ENCODE measurements around the gene ADCY3. TPM values are rescaled to one million over a fixed set of nuclear protein-coding genes. Genes with fewer than 3 reads are reported as not detected.

The ADCY3 gene
- polyA plus RNA-seq, 1 of the 3 experiments (the other 2 are of a cell fraction) = 53.9 TPM

GRCh38 chr2:24856791-24857211 lies 63.2 kb downstream of the ADCY3 start:
- ChIA-PET CTCF (interaction anchor here (5.3 kb wide), 1 partner anchor 29 kb away, joined by 25 read pairs; no protein-coding TSS in a partner anchor), POLR2A (no interaction called here)
- WGBS (ENCODE audit: low lambda C conversion rate) = 80% methylated on average over 5 of the region's 5 CpGs

GRCh38 chr2:24855726-24856125 lies 64.3 kb downstream of the ADCY3 start:
- H3K27ac ChIP-seq (ENCODE audit: low read depth in 2 of 2, low read length in 1 of 2) = peak overlapping the region in 1 of 2 experiments; percentile 44; a peak in 3 of 4 replicates
- H3F3A ChIP-seq (replicated peaks; ENCODE audit: insufficient read depth) = no peaks in the 10 kb centered on the region
- no peaks in the 10 kb centered on the region for H3K36me3 ChIP-seq (replicated peaks in 1 of 2; ENCODE audit: control insufficient read depth in 1 of 2, insufficient read depth in 2 of 2, low read length in 1 of 2)
- no peak for DNase-seq
- H3K9ac ChIP-seq = no peak overlapping the region
- ChIA-PET CTCF (interaction anchor here (0.8 to 5.3 kb wide), 3 partner anchors 28 to 64 kb away, joined by 3 to 25 read pairs (median 4); no protein-coding TSS in a partner anchor), POLR2A (interaction anchor here (1.4 kb wide), 1 partner anchor 63 kb away, joined by 3 read pairs; the partner anchor contains the start of genes CENPO and PTRHD1)
- H3K27me3 ChIP-seq (ENCODE audit: insufficient read depth) = no peaks in the 10 kb centered on the region
- no peak overlapping the region for H2AFZ ChIP-seq (ENCODE audit: low read depth)
- peaks cover 8 to 10% of the 10 kb centered on the region in 2 experiments; a peak in 2 of 4 replicates for H3K4me1 ChIP-seq (ENCODE audit: control insufficient read depth in 1 of 2, insufficient read depth in 2 of 2, low read depth in 1 of 2, low read length in 1 of 2)
- 70% methylated on average over 4 of the region's 4 CpGs for WGBS (ENCODE audit: low lambda C conversion rate)
- H3K9me2 ChIP-seq = no peaks in the 10 kb centered on the region
- no peaks in the 10 kb centered on the region for H3K79me2 ChIP-seq (ENCODE audit: insufficient read depth)
- H3K4me2 ChIP-seq = no peak overlapping the region; the same call in 1 of the 2 replicates
- TF ChIP-seq TCF12 (IDR thresholded peaks at IDR 0.05) (no peak), FOSL2 (IDR thresholded peaks at IDR 0.05; ENCODE audit: borderline replicate concordance, low read depth) (peak; percentile 54; the same call in 1 of the 2 replicates), SIN3A (IDR thresholded peaks at IDR 0.05; ENCODE audit: borderline replicate concordance, low read depth, low read length) (no peak)
- no peaks in the 10 kb centered on the region for H3K9me3 ChIP-seq
- no peaks in the 10 kb centered on the region for H4K20me1 ChIP-seq (ENCODE audit: insufficient read depth)
- H3K4me3 ChIP-seq (ENCODE audit: low read depth in 2 of 2, low read length in 1 of 2) = no peak overlapping the region

More at GRCh38 chr2:24856791-24857211, 63.2 kb downstream of the ADCY3 start:
- Histone ChIP-seq H3K4me3 (ENCODE audit: low read depth in 2 of 2, low read length in 1 of 2) (no peak overlapping the region), H3K4me2 (no peak overlapping the region), H4K20me1 (ENCODE audit: insufficient read depth) (no peaks in the 10 kb centered on the region), H3K9me2 (no peaks in the 10 kb centered on the region), H3K9me3 (no peaks in the 10 kb centered on the region), H3K9ac (no peak overlapping the region), H3K36me3 (replicated peaks in 1 of 2; ENCODE audit: control insufficient read depth in 1 of 2, insufficient read depth in 2 of 2, low read length in 1 of 2) (no peaks in the 10 kb centered on the region), H3K79me2 (ENCODE audit: insufficient read depth) (no peaks in the 10 kb centered on the region), H3K4me1 (ENCODE audit: control insufficient read depth in 1 of 2, insufficient read depth in 2 of 2, low read depth in 1 of 2, low read length in 1 of 2) (peaks cover 8 to 10% of the 10 kb centered on the region in 2 experiments; a peak in 2 of 4 replicates), H3K27me3 (ENCODE audit: insufficient read depth) (no peaks in the 10 kb centered on the region), H3F3A (replicated peaks; ENCODE audit: insufficient read depth) (no peaks in the 10 kb centered on the region), H3K27ac (ENCODE audit: low read depth in 2 of 2, low read length in 1 of 2) (no peak overlapping the region), H2AFZ (ENCODE audit: low read depth) (no peak overlapping the region)
- DNase-seq = no peak
- no peak for TF ChIP-seq EZH2phosphoT487 (IDR thresholded peaks at IDR 0.05; ENCODE audit: borderline replicate concordance, low read depth)
- no peak for TF ChIP-seq RAD21 (IDR thresholded peaks at IDR 0.05; ENCODE audit: low read length)
- TF ChIP-seq MXI1 (IDR thresholded peaks at IDR 0.05; ENCODE audit: low read depth, low read length) = no peak
- TF ChIP-seq FOXM1 (IDR thresholded peaks at IDR 0.05; ENCODE audit: low read depth) = no peak

GRCh38 chr2:24855022-24855622 lies 64.9 kb downstream of the ADCY3 start:
- H3K27me3 ChIP-seq (ENCODE audit: insufficient read depth) = no peaks in the 10 kb centered on the region
- POLR2A ChIA-PET = interaction anchor here (1.4 kb wide), 1 partner anchor 62 kb away, joined by 3 read pairs; the partner anchor contains the start of genes CENPO and PTRHD1
- H3K4me3 ChIP-seq (ENCODE audit: low read depth in 2 of 2, low read length in 1 of 2) = no peak overlapping the region
- H3K9me3 ChIP-seq = no peaks in the 10 kb centered on the region
- WGBS (ENCODE audit: low lambda C conversion rate) = 94% methylated on average over 8 of the region's 8 CpGs
- H3K4me2 ChIP-seq = no peak overlapping the region; the same call in 1 of the 2 replicates
- no peak for DNase-seq
- H3K27ac ChIP-seq (ENCODE audit: low read depth in 2 of 2, low read length in 1 of 2) = peak overlapping the region in 1 of 2 experiments; percentile 44; a peak in 2 of 4 replicates
- CTCF ChIA-PET = interaction anchor here (1.1 to 5.3 kb wide), 4 partner anchors 9 to 437 kb away, joined by 4 to 25 read pairs (median 4); no protein-coding TSS in a partner anchor
- no peak overlapping the region for H3K9ac ChIP-seq
- no peaks in the 10 kb centered on the region for H3K36me3 ChIP-seq (replicated peaks in 1 of 2; ENCODE audit: control insufficient read depth in 1 of 2, insufficient read depth in 2 of 2, low read length in 1 of 2)
- H3K79me2 ChIP-seq (ENCODE audit: insufficient read depth) = no peaks in the 10 kb centered on the region
- H4K20me1 ChIP-seq (ENCODE audit: insufficient read depth) = no peaks in the 10 kb centered on the region
- peaks cover 8 to 10% of the 10 kb centered on the region in 2 experiments; a peak in 2 of 4 replicates for H3K4me1 ChIP-seq (ENCODE audit: control insufficient read depth in 1 of 2, insufficient read depth in 2 of 2, low read depth in 1 of 2, low read length in 1 of 2)
- H2AFZ ChIP-seq (ENCODE audit: low read depth) = no peak overlapping the region
- no peaks in the 10 kb centered on the region for H3F3A ChIP-seq (replicated peaks; ENCODE audit: insufficient read depth)
- no peaks in the 10 kb centered on the region for H3K9me2 ChIP-seq
- TF ChIP-seq MEF2A (IDR thresholded peaks at IDR 0.05; ENCODE audit: borderline replicate concordance, low read depth) (no peak), JUND (IDR thresholded peaks at IDR 0.05) (no peak), GABPA (IDR thresholded peaks at IDR 0.05; ENCODE audit: low read depth) (no peak), CHD2 (IDR thresholded peaks at IDR 0.05; ENCODE audit: low read length, partially characterized antibody) (no peak), NRF1 (IDR thresholded peaks at IDR 0.05; ENCODE audit: low read depth, low read length) (no peak), RXRA (IDR thresholded peaks at IDR 0.05; ENCODE audit: borderline replicate concordance, low read depth) (no peak), TEAD4 (IDR thresholded peaks at IDR 0.05; ENCODE audit: borderline replicate concordance, insufficient read depth) (no peak), RAD21 (IDR thresholded peaks at IDR 0.05; ENCODE audit: low read length) (no peak), FOXM1 (IDR thresholded peaks at IDR 0.05; ENCODE audit: low read depth) (no peak), GATA2 (CRISPR knock-in tag; IDR thresholded peaks at IDR 0.05) (no peak), PBX3 (IDR thresholded peaks at IDR 0.05) (no peak), REST (IDR thresholded peaks at IDR 0.05; ENCODE audit: low read depth, low read length) (no peak)
